Loucy (cell line): ENCODE results near the gene RAB41.

Experiments used
- H2AFZ ChIP-seq: fragments of 200-600 bp; sonication (generic); 2 replicates; pipeline ENCODE4 v1.6.0; 2016; ENCODE audit warnings: antibody characterized with exemption, mild to moderate bottlenecking, low read length, moderate library complexity
- H3F3A ChIP-seq: fragments of 200-600 bp; 2 replicates; pipeline ENCODE4 v1.6.0; 2016; ENCODE audit warnings: antibody characterized with exemption, low read depth, mild to moderate bottlenecking
- H3K27me3 ChIP-seq: fragments of 200-600 bp; sonication (generic); 2 replicates; pipeline ENCODE4 v1.6.1; 2014; ENCODE audit warnings: low read length, mild to moderate bottlenecking; ENCODE audit not compliant: insufficient read depth, poor library complexity, severe bottlenecking
- H3K36me3 ChIP-seq: fragments of 200-600 bp; sonication (generic); 2 replicates; pipeline ENCODE4 v1.6.1; 2016; ENCODE audit warnings: low read length; ENCODE audit not compliant: insufficient read depth
- H3K4me1 ChIP-seq: fragments of 200-600 bp; sonication (generic); 2 replicates; pipeline ENCODE4 v1.5.1; 2014; ENCODE audit warnings: low read length, mild to moderate bottlenecking; ENCODE audit not compliant: insufficient read depth, poor library complexity, severe bottlenecking
- H3K4me2 ChIP-seq: fragments of 200-600 bp; sonication (generic); 2 replicates; pipeline ENCODE4 v1.6.0; 2014; ENCODE audit warnings: antibody characterized with exemption, low read length, low read depth, mild to moderate bottlenecking; ENCODE audit not compliant: poor library complexity, severe bottlenecking
- H3K4me3 ChIP-seq: fragments of 200-600 bp; sonication (generic); 2 replicates; pipeline ENCODE4 v1.5.1; 2014; ENCODE audit warnings: low read length, mild to moderate bottlenecking, mixed read lengths; ENCODE audit not compliant: poor library complexity, severe bottlenecking
- H3K79me2 ChIP-seq: fragments of 200-600 bp; sonication (generic); 2 replicates; pipeline ENCODE4 v1.6.1; 2014; ENCODE audit warnings: low read length; ENCODE audit not compliant: insufficient read depth
- H3K9ac ChIP-seq: fragments of 200-600 bp; sonication (generic); 2 replicates; pipeline ENCODE4 v1.6.0; 2014; ENCODE audit warnings: mild to moderate bottlenecking, low read depth, low read length, moderate library complexity; ENCODE audit not compliant: poor library complexity, severe bottlenecking
- H3K9me2 ChIP-seq: fragments of 200-600 bp; sonication (generic); replicated peaks from 2 replicates; pipeline ENCODE4 v1.6.1; 2016; ENCODE audit warnings: low read depth, low read length, mixed read lengths
- H3K9me3 ChIP-seq: fragments of 200-600 bp; sonication (generic); 2 replicates; pipeline ENCODE4 v1.6.1; 2014; ENCODE audit warnings: mild to moderate bottlenecking, antibody characterized with exemption, low read length, low read depth; ENCODE audit not compliant: insufficient read depth
- H4K20me1 ChIP-seq: fragments of 200-600 bp; sonication (generic); 2 replicates; pipeline ENCODE4 v1.6.0; 2014; ENCODE audit warnings: antibody characterized with exemption, low read length, mild to moderate bottlenecking; ENCODE audit not compliant: insufficient read depth, poor library complexity, severe bottlenecking
- EZH2phosphoT487 ChIP-seq: fragments of 200-600 bp; IDR thresholded peaks from 2 replicates; pipeline ENCODE4 v1.6.1; 2018; ENCODE audit warnings: antibody characterized with exemption, mild to moderate bottlenecking, moderate library complexity, borderline replicate concordance
- TF ChIP-seq, protein P1 (sequence below): fragments of 200-600 bp; sonication (generic); conservative IDR thresholded peaks from 2 replicates; pipeline ENCODE4 v1.5.1; 2014; ENCODE audit warnings: mild to moderate bottlenecking, antibody characterized with exemption, low read length

RAB41 gene

DNA sequence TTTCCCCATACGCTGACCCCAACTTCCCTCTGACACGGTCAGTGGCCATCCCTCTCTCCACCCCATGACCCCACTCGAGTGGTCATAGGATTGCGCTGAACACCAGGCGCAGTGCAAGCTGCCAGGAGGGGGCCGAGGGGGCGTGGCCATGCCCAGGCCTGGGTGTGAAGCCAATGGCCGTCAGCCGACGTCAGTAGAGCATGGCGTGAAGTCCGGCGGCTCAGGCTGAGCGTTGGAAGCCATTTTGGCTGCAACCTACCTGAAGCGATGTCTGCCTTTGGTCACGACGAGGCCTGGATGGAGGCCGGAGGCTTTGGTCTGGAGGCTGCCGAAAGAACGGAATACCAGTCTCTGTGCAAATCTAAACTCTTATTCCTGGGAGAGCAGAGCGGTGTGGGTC, at the start of gene RAB41:
RAB41 (plus strand) TSS at position 222 of the 400 bp plus-strand sequence; CDS start at position 268, 46 bp downstream.
- H3K9me3 ChIP-seq, result no peaks in the 10 kb centered on the region
- no peak within 1 kb of the TSS for H3K9ac ChIP-seq
- TF ChIP-seq EZH2phosphoT487, result no peak
- TF ChIP-seq, protein P1, sequence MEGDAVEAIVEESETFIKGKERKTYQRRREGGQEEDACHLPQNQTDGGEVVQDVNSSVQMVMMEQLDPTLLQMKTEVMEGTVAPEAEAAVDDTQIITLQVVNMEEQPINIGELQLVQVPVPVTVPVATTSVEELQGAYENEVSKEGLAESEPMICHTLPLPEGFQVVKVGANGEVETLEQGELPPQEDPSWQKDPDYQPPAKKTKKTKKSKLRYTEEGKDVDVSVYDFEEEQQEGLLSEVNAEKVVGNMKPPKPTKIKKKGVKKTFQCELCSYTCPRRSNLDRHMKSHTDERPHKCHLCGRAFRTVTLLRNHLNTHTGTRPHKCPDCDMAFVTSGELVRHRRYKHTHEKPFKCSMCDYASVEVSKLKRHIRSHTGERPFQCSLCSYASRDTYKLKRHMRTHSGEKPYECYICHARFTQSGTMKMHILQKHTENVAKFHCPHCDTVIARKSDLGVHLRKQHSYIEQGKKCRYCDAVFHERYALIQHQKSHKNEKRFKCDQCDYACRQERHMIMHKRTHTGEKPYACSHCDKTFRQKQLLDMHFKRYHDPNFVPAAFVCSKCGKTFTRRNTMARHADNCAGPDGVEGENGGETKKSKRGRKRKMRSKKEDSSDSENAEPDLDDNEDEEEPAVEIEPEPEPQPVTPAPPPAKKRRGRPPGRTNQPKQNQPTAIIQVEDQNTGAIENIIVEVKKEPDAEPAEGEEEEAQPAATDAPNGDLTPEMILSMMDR, result no peak
- no peaks in the 10 kb centered on the region for H3K4me1 ChIP-seq
- no peaks in the 10 kb centered on the region for H3K79me2 ChIP-seq
- no peak within 1 kb of the TSS for H2AFZ ChIP-seq
- H4K20me1 ChIP-seq, result no peaks in the 10 kb centered on the region
- H3K4me3 ChIP-seq, result no peak within 1 kb of the TSS
- H3K4me2 ChIP-seq, result no peak within 1 kb of the TSS
- no peaks in the 10 kb centered on the region for H3K36me3 ChIP-seq
- H3K27me3 ChIP-seq, result no peaks in the 10 kb centered on the region
- no peaks in the 10 kb centered on the region for H3F3A ChIP-seq
- H3K9me2 ChIP-seq, result no peaks in the 10 kb centered on the region

DNA sequence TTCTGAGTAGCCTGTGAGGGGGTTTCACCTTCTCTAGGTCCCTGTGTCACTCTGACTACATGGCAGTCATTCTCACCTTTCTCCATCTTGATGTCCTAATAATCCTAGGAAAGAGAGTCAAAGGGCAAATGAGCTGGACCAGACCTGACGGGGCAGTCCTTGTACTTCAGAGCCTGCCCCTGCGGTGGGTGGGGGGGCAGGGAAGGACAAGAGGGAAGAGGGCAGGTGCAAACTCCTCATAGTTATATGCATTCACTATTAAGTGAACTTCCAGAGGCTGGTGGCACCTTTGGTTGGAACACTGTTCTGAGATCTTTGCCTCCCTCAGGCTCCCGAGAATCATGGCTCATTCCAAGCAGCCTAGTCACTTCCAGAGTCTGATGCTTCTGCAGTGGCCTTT, 47.6 kb upstream of the RAB41 start, which contains the start of gene AWAT1:
AWAT1 (plus strand) TSS at position 301 of the 400 bp plus-strand sequence; CDS start at position 342, 41 bp downstream.
- H3K27me3 ChIP-seq, result no peaks in the 10 kb centered on the region
- no peak within 1 kb of the TSS for H2AFZ ChIP-seq
- no peak within 1 kb of the TSS for H3K4me2 ChIP-seq
- no peaks in the 10 kb centered on the region for H3K4me1 ChIP-seq
- H3K9me2 ChIP-seq, result no peaks in the 10 kb centered on the region
- TF ChIP-seq EZH2phosphoT487, result no peak
- TF ChIP-seq, protein P1, result no peak
- H3K9ac ChIP-seq, result no peak within 1 kb of the TSS
- H3K9me3 ChIP-seq, result no peaks in the 10 kb centered on the region
- no peak within 1 kb of the TSS for H3K4me3 ChIP-seq
- no peaks in the 10 kb centered on the region for H3K79me2 ChIP-seq
- H3K36me3 ChIP-seq, result no peaks in the 10 kb centered on the region
- H4K20me1 ChIP-seq, result no peaks in the 10 kb centered on the region
- no peaks in the 10 kb centered on the region for H3F3A ChIP-seq

DNA sequence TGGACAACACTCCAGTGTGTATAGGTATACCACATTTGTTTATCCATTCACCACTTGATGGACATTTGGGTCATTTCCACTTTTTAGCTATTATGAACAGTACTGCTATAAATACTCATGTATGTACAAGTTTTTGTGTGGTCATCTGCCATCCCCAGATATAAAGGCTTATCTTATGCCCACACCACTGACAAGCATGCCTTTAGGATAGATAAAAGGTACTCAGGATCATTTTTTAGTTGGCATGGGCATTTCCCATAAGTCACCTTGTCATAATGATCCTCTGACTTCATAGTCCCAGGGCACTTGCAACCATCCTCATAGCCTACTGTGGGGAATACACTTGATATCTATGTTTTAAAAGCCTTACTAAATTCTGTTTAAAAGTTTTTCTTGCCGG, 41.2 kb upstream of the RAB41 start:
- Histone ChIP-seq H3F3A (no peaks in the 10 kb centered on the region), H2AFZ (no peak overlapping the region), H3K9me2 (no peaks in the 10 kb centered on the region), H3K4me2 (no peak overlapping the region), H3K9me3 (no peaks in the 10 kb centered on the region), H3K27me3 (no peaks in the 10 kb centered on the region), H3K4me3 (no peak overlapping the region), H3K36me3 (no peaks in the 10 kb centered on the region), H3K79me2 (no peaks in the 10 kb centered on the region), H3K9ac (no peak overlapping the region), H4K20me1 (no peaks in the 10 kb centered on the region), H3K4me1 (no peaks in the 10 kb centered on the region)
- TF ChIP-seq, protein P1, result no peak
- TF ChIP-seq EZH2phosphoT487, result no peak
